Neural cell (in vitro differentiated cells): ENCODE measurements around the gene SMIM44.

Experiments
- EP300 ChIP-seq: fragments of 450-650 bp; conservative IDR thresholded peaks from 2 replicates; pipeline ENCODE4 v1.6.1; 2014; ENCODE audit warnings: antibody characterized with exemption, mild to moderate bottlenecking, moderate library complexity; ENCODE audit not compliant: poor library complexity, severe bottlenecking
- EZH2 ChIP-seq: fragments of 200-600, 300-800 bp; shearing (Covaris generic), sonication (generic); IDR thresholded peaks from 2 replicates; pipeline ENCODE4 v1.6.1; 2014; ENCODE audit warnings: antibody characterized with exemption, low read length, borderline replicate concordance, mild to moderate bottlenecking; ENCODE audit not compliant: insufficient read depth, poor library complexity, severe bottlenecking
- SMC3 ChIP-seq: fragments of 450-650 bp; conservative IDR thresholded peaks from 2 replicates; pipeline ENCODE4 v1.6.1; 2014; ENCODE audit warnings: antibody characterized with exemption, mild to moderate bottlenecking, moderate library complexity; ENCODE audit not compliant: poor library complexity
- TF ChIP-seq, protein P1 (sequence below): fragments of 450-650 bp; IDR thresholded peaks from 2 replicates; pipeline ENCODE4 v1.5.1; 2014; ENCODE audit warnings: antibody characterized with exemption, mild to moderate bottlenecking, moderate library complexity; ENCODE audit not compliant: poor library complexity, severe bottlenecking

DNA sequence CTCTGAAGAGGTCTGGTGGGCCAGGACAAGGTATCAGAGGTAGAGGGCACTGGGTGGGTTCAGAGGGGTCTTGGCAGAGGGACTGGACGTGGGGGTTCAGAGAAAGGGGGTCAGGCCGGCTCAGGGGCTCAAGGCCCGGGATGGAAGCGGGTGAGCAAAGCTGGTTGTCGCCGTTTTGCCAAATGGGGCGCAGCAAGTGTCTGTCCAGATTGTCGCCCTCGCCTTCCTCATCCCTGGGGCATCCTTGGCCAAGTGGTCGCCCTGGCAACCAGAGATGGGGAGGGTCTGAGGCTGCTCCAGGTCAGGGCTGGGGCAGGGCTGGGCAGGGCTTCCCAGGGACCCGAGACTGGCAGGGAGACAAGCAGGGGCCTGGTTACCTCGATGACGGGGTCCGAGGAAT, 10.4 kb upstream of the SMIM44 start:
- TF ChIP-seq, protein P1, sequence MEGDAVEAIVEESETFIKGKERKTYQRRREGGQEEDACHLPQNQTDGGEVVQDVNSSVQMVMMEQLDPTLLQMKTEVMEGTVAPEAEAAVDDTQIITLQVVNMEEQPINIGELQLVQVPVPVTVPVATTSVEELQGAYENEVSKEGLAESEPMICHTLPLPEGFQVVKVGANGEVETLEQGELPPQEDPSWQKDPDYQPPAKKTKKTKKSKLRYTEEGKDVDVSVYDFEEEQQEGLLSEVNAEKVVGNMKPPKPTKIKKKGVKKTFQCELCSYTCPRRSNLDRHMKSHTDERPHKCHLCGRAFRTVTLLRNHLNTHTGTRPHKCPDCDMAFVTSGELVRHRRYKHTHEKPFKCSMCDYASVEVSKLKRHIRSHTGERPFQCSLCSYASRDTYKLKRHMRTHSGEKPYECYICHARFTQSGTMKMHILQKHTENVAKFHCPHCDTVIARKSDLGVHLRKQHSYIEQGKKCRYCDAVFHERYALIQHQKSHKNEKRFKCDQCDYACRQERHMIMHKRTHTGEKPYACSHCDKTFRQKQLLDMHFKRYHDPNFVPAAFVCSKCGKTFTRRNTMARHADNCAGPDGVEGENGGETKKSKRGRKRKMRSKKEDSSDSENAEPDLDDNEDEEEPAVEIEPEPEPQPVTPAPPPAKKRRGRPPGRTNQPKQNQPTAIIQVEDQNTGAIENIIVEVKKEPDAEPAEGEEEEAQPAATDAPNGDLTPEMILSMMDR: no peak
- TF ChIP-seq EP300 (no peak), SMC3 (no peak), EZH2 (no peak)
